Rectal smooth muscle tissue (tissue), 1 donor: ENCODE results near the gene PLEKHG4B.

Experiments
- H3K27ac ChIP-seq: one replicate; pipeline ENCODE4 v1.7.0; 2013; ENCODE audit warnings: low read depth, low read length, inconsistent platforms
- H3K27me3 ChIP-seq: one replicate; pipeline ENCODE4 v1.7.0; 2013; ENCODE audit warnings: low read length; ENCODE audit not compliant: control insufficient read depth, insufficient read depth
- H3K36me3 ChIP-seq: one replicate; pipeline ENCODE4 v1.7.0; 2013; ENCODE audit warnings: low read length; ENCODE audit not compliant: control insufficient read depth, insufficient read depth
- H3K4me1 ChIP-seq: one replicate; pipeline ENCODE4 v1.7.0; 2013; ENCODE audit warnings: low read length; ENCODE audit not compliant: control insufficient read depth, insufficient read depth
- H3K4me3 ChIP-seq: one replicate; pipeline ENCODE4 v1.7.0; 2013; ENCODE audit warnings: low read length
- H3K9ac ChIP-seq: one replicate; pipeline ENCODE4 v1.7.0; 2013; ENCODE audit warnings: low read length

PLEKHG4B gene

GRCh38 chr5:169071-169727 lies 77.2 kb downstream of the PLEKHG4B start:
- H3K36me3 ChIP-seq: no peaks in the 10 kb centered on the region
- H3K4me3 ChIP-seq: no peak overlapping the region
- H3K9ac ChIP-seq: no peak overlapping the region
- H3K4me1 ChIP-seq: no peaks in the 10 kb centered on the region
- H3K27ac ChIP-seq: no peak overlapping the region
- no peaks in the 10 kb centered on the region for H3K27me3 ChIP-seq

DNA sequence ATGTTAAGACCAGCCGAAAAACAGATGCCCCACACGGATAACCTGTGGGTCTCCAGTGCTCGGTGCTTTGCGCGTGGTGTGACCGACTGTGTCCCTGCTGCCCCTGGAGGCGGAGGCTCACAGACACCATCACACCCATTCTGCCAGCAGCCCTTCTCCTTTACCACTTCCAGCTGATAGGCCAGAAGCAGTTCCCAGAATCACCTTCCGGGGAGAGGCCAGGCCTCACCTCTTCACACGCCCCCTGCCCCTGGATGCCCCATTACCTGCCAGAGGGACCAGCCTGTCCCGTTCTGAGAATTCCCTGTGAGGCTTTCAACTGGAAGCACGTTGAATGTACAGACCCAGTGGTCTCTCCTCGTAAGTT lies 77.7 kb downstream of the PLEKHG4B start:
- H3K4me3 ChIP-seq: no peak overlapping the region
- H3K27ac ChIP-seq: no peak overlapping the region
- H3K27me3 ChIP-seq: no peaks in the 10 kb centered on the region
- H3K9ac ChIP-seq: no peak overlapping the region
- no peaks in the 10 kb centered on the region for H3K4me1 ChIP-seq
- no peaks in the 10 kb centered on the region for H3K36me3 ChIP-seq

DNA sequence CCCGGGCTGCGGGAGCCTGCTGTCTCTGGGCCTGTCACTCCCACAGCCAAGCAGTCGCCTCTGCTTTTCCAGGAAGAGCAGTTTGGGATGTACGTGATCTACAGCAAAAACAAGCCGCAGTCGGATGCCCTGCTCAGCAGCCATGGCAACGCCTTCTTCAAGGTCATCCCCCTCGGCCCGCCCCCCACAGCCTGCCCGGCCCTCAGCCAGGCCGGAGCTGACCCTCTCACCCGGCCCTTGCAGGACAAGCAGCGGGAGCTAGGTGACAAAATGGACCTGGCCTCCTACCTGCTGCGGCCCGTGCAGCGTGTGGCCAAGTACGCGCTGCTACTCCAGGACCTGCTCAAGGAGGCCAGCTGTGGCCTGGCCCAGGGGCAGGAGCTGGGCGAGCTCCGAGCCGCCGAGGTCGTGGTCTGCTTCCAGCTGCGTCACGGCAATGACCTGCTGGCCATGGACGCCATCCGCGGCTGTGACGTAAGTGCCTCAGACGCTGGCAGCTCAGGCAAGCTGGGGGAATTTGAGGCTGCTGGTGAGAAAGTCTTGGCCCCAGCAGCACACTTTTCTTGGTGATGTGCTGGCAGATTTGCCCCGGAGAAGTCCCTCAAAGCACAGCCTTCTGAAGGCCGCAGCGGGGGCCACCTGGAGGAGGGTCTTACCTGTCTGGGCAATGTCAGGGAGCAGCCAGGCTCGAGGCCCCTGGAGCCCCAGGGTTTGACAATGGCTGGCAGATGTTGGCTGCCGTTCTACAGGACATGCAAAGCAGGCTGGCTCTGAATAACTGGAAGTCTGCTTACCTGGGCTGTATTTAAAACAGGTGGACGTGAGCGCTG lies 79.2 kb downstream of the PLEKHG4B start:
- Histone ChIP-seq H3K4me1 (no peaks in the 10 kb centered on the region), H3K27ac (no peak overlapping the region), H3K9ac (no peak overlapping the region), H3K27me3 (no peaks in the 10 kb centered on the region), H3K36me3 (no peaks in the 10 kb centered on the region), H3K4me3 (no peak overlapping the region)

GRCh38 chr5:171801-172331 lies 79.9 kb downstream of the PLEKHG4B start:
- Histone ChIP-seq H3K4me1 (no peaks in the 10 kb centered on the region), H3K36me3 (no peaks in the 10 kb centered on the region), H3K27ac (no peak overlapping the region)

GRCh38 chr5:172421-172820 lies 80.5 kb downstream of the PLEKHG4B start:
- Histone ChIP-seq H3K4me1 (no peaks in the 10 kb centered on the region), H3K27me3 (no peaks in the 10 kb centered on the region), H3K9ac (no peak overlapping the region), H3K27ac (no peak overlapping the region), H3K4me3 (no peak overlapping the region), H3K36me3 (no peaks in the 10 kb centered on the region)

More at GRCh38 chr5:171801-172331, 79.9 kb downstream of the PLEKHG4B start:
- H3K27me3 ChIP-seq: no peaks in the 10 kb centered on the region
- no peak overlapping the region for H3K9ac ChIP-seq
- H3K4me3 ChIP-seq: no peak overlapping the region

DNA sequence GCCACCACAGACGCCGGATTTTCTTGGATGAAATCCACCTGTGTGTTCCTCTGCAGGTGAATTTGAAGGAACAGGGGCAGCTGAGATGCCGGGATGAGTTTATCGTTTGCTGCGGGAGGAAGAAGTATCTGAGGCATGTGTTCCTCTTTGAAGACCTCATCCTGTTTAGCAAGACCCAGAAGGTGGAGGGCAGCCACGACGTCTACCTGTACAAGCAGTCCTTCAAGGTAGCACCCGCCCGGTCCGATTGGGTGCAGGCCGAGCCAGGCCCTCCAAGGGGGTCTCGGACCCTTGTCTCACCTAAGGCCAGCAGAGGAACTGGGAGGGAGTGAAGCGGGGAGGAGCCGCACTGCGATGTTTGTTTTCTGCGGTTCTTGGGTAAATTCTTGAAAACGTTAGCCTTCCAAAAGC lies 80.9 kb downstream of the PLEKHG4B start:
- Histone ChIP-seq H3K9ac (no peak overlapping the region), H3K27ac (no peak overlapping the region), H3K4me1 (no peaks in the 10 kb centered on the region), H3K27me3 (no peaks in the 10 kb centered on the region), H3K4me3 (no peak overlapping the region), H3K36me3 (no peaks in the 10 kb centered on the region)

- H3K27ac ChIP-seq: no peak overlapping the region
- no peak overlapping the region for H3K9ac ChIP-seq
- no peak overlapping the region for H3K4me3 ChIP-seq
- H3K4me1 ChIP-seq: no peaks in the 10 kb centered on the region
- no peaks in the 10 kb centered on the region for H3K36me3 ChIP-seq
- H3K27me3 ChIP-seq: no peaks in the 10 kb centered on the region
These were observed 81.7 kb downstream of the PLEKHG4B start for GRCh38 chr5:173392-174290.

- Histone ChIP-seq H3K4me3 (no peak overlapping the region), H3K36me3 (no peaks in the 10 kb centered on the region), H3K27me3 (no peaks in the 10 kb centered on the region), H3K4me1 (no peaks in the 10 kb centered on the region), H3K27ac (no peak overlapping the region), H3K9ac (no peak overlapping the region)
These were observed 82.3 kb downstream of the PLEKHG4B start for GRCh38 chr5:174291-174600.

DNA sequence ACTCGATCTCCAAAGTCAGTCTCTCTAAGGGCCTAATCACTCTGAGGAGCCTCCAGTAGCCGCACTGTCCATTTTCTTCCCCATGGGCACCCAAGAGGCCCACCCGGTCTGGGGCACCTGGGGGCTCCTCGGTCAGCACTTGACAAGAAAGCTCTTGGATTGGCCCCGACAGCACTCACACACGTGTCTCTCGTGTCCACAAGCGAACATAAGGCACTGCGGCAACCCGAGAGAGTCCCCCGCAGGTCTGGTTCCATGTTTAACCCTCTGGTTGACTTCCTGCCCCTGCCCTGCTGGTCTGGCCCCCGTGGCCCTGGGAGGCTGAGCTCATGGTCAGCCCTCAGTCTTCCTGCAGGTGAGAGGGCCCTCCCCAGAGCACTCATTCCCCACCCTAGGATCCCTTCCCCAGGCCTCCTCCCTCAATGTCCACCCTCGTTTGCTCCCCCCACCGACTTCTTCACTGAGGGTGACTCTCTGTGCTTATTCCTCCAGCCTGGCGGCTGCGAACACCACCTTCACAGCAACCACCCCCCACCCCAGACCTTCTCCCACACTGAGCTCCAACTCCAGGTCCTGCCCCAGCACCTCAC lies 83.0 kb downstream of the PLEKHG4B start:
- H3K9ac ChIP-seq: no peak overlapping the region
- H3K4me1 ChIP-seq: no peaks in the 10 kb centered on the region
- no peak overlapping the region for H3K4me3 ChIP-seq
- H3K27me3 ChIP-seq: no peaks in the 10 kb centered on the region
- H3K27ac ChIP-seq: no peak overlapping the region
- H3K36me3 ChIP-seq: no peaks in the 10 kb centered on the region

DNA sequence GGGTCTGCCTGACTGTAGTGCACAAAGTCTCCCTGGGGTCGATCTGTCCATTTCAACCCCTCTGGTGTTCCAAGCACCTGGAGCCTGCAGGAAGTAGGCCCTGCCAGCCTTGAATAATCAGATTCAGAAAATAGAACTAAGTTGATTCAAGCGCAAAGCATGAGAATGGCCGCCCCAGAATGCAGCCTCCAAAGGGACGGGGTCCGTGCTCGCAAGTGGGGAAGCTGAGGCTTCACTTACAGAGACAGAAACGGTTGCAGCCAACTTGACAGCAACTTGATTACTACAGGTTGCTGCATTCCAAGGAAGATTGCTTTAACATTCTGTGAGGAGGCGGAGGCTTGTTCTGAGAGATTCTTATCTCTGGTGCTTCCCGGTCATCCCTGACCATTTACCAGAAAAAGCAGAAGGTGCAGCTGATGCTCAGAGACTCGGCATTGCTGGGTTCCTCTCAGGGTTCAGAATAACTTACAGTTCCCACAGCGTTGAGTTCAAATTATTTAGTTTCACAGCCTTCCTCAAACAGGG lies 84.4 kb downstream of the PLEKHG4B start:
- Histone ChIP-seq H3K4me3 (no peak overlapping the region), H3K27ac (no peak overlapping the region), H3K36me3 (no peaks in the 10 kb centered on the region), H3K9ac (no peak overlapping the region), H3K27me3 (no peaks in the 10 kb centered on the region), H3K4me1 (no peaks in the 10 kb centered on the region)

- H3K4me3 ChIP-seq: no peak overlapping the region
- H3K4me1 ChIP-seq: no peaks in the 10 kb centered on the region
- H3K36me3 ChIP-seq: no peaks in the 10 kb centered on the region
- no peak overlapping the region for H3K27ac ChIP-seq
- no peak overlapping the region for H3K9ac ChIP-seq
- H3K27me3 ChIP-seq: no peaks in the 10 kb centered on the region
These were observed 86.1 kb downstream of the PLEKHG4B start for GRCh38 chr5:178110-178509.

- no peaks in the 10 kb centered on the region for H3K4me1 ChIP-seq
- H3K9ac ChIP-seq: no peak overlapping the region
These were observed 87.4 kb downstream of the PLEKHG4B start for GRCh38 chr5:179401-179800.

More at GRCh38 chr5:179401-179800, 87.4 kb downstream of the PLEKHG4B start:
- Histone ChIP-seq H3K36me3 (no peaks in the 10 kb centered on the region), H3K27ac (no peak overlapping the region), H3K27me3 (no peaks in the 10 kb centered on the region), H3K4me3 (no peak overlapping the region)
